HCT116 (cell line): ENCODE results near the gene THOC2. TPM values are rescaled to one million over a fixed set of nuclear protein-coding genes. Genes with fewer than 3 reads are reported as not detected.
"Not testable (repeated sequence)": the region's sequence is repeated elsewhere in the genome, so short reads cannot be mapped to it uniquely, and the experiment has no call there.

Experiments used
- ATAC-seq: fragments of 200-7000 bp; cut with Tn5 transposase; 2 replicates; pipeline ENCODE4 v1.9.1; 2020; ENCODE audit warnings: mild to moderate bottlenecking, moderate library complexity
- BruUV-seq: library from RNA; stranded (reverse); fragments of 400-500 nt; replicated peaks from 2 replicates; lab custom pipeline; 2021; lab: Mats Ljungman, UMichigan
- CTCF ChIA-PET: fragments of 300-600 bp; sonication (Branson Sonifier 250); formaldehyde crosslinking; loops from one replicate; lab custom pipeline; 2021; ENCODE audit warnings: antibody characterized with exemption; lab: Charles Lee
- POLR2A ChIA-PET: fragments of 300-600, 350-600 bp; sonication (Branson Sonifier 250); formaldehyde crosslinking; loops from one replicate; lab custom pipeline; 2021; ENCODE audit warnings: antibody characterized with exemption; lab: Charles Lee
- RAD21 ChIA-PET, 2 experiments: fragments of 300-600 bp; sonication (Branson Sonifier 250); formaldehyde crosslinking; loops; one replicate each; lab custom pipeline; 2023; ENCODE audit warnings: low total read pairs in 2 of 2; ENCODE audit not compliant: uncharacterized antibody in 2 of 2, unreplicated experiment in 2 of 2, low non-redundant PET in 1 of 2; lab: Charles Lee
- DNase-seq: peaks from one replicate; pipeline ENCODE4 v3.0.0-alpha.2; 2010; ENCODE audit warnings: low read depth, low spot score
- H2AFZ ChIP-seq: fragments of 200-600 bp; shearing (Covaris generic), sonication (generic); 2 replicates; pipeline ENCODE4 v1.6.1; 2017; ENCODE audit warnings: low read depth, mixed run types, mixed read lengths, antibody characterized with exemption, low read length; ENCODE audit not compliant: poor library complexity, severe bottlenecking
- H3K27ac ChIP-seq: 2 replicates; pipeline ENCODE4 v1.5.1; 2012; ENCODE audit warnings: low read depth, low read length
- H3K27me3 ChIP-seq: fragments of 200-600 bp; sonication (generic); 2 replicates; pipeline ENCODE4 v1.6.1; 2016; ENCODE audit warnings: mixed run types, low read length, mixed read lengths; ENCODE audit not compliant: insufficient read depth
- H3K36me3 ChIP-seq, 2 experiments: fragments of 200-500 bp in 1 of 2; fragments of 200-600 bp in 1 of 2; sonication (Bioruptor generic) in 1 of 2; sonication (generic) in 1 of 2; 2 replicates each; pipeline versions ENCODE4 v1.5.1 to v1.6.1; 2014 to 2016; ENCODE audit warnings: low read length in 2 of 2, inconsistent platforms in 1 of 2, mixed read lengths in 1 of 2, mixed run types in 1 of 2; ENCODE audit not compliant: insufficient read depth in 2 of 2, control insufficient read depth in 1 of 2
- H3K4me1 ChIP-seq, 2 experiments: fragments of 200-600 bp in 1 of 2; sonication (generic) in 1 of 2; 2 replicates each; pipeline versions ENCODE4 v1.5.1 to v1.6.1; 2012 to 2017; ENCODE audit warnings: low read length in 2 of 2, inconsistent platforms in 1 of 2, mild to moderate bottlenecking in 1 of 2, mixed read lengths in 1 of 2, mixed run types in 1 of 2, moderate library complexity in 1 of 2; ENCODE audit not compliant: insufficient read depth in 2 of 2, control insufficient read depth in 1 of 2
- H3K4me2 ChIP-seq: fragments of 200-600 bp; sonication (generic); 2 replicates; pipeline ENCODE4 v1.6.1; 2017; ENCODE audit warnings: mixed run types, low read length, mixed read lengths
- H3K4me3 ChIP-seq, 2 experiments: fragments of 200-600 bp in 1 of 2; sonication (generic) in 1 of 2; replicated peaks in 1 of 2; 2 replicates each; pipeline ENCODE4 v1.5.1; 2011 to 2016; ENCODE audit warnings: low read length in 2 of 2, control low read depth in 1 of 2, low read depth in 1 of 2, mild to moderate bottlenecking in 1 of 2, mixed read lengths in 1 of 2, mixed run types in 1 of 2
- H3K79me2 ChIP-seq: fragments of 200-600 bp; sonication (generic); 2 replicates; pipeline ENCODE4 v1.6.1; 2017; ENCODE audit warnings: mild to moderate bottlenecking, mixed run types, low read length, moderate library complexity, mixed read lengths; ENCODE audit not compliant: insufficient read depth
- H3K9ac ChIP-seq: fragments of 200-600 bp; sonication (generic); 2 replicates; pipeline ENCODE4 v1.6.1; 2016; ENCODE audit warnings: low read length, mixed read lengths
- H3K9me2 ChIP-seq: fragments of 200-600 bp; sonication (generic), shearing (Covaris generic); 2 replicates; pipeline ENCODE4 v1.6.1; 2017; ENCODE audit warnings: mixed run types, mild to moderate bottlenecking, moderate library complexity; ENCODE audit not compliant: insufficient read depth
- H3K9me3 ChIP-seq, 2 experiments: fragments of 200-500 bp in 1 of 2; fragments of 200-600 bp in 1 of 2; sonication (Bioruptor generic) in 1 of 2; sonication (generic) in 1 of 2; 2 replicates each; pipeline ENCODE4 v1.6.1; 2014 to 2017; ENCODE audit warnings: low read length in 2 of 2, mixed read lengths in 2 of 2, inconsistent platforms in 1 of 2, low read depth in 1 of 2, mild to moderate bottlenecking in 1 of 2, mixed run types in 1 of 2, moderate library complexity in 1 of 2; ENCODE audit not compliant: control insufficient read depth in 1 of 2, insufficient read depth in 1 of 2
- H4K20me1 ChIP-seq: fragments of 200-600 bp; sonication (generic), shearing (Covaris generic); 2 replicates; pipeline ENCODE4 v1.6.1; 2017; ENCODE audit warnings: mixed run types, mild to moderate bottlenecking, moderate library complexity; ENCODE audit not compliant: insufficient read depth
- CBX3 ChIP-seq: IDR thresholded peaks from 2 replicates; pipeline ENCODE4 v1.6.1; 2012; ENCODE audit warnings: low read depth
- CTCF ChIP-seq, 3 experiments: fragments of 200-600 bp in 1 of 3; sonication (generic) in 1 of 3; IDR thresholded peaks in 2 of 3; conservative IDR thresholded peaks in 1 of 3; 2 replicates each; pipeline ENCODE4 v1.5.1; 2012 to 2017; ENCODE audit warnings: low read depth in 2 of 3, low read length in 2 of 3, antibody characterized with exemption in 1 of 3, borderline replicate concordance in 1 of 3, control low read depth in 1 of 3, mild to moderate bottlenecking in 1 of 3, mixed read lengths in 1 of 3, mixed run types in 1 of 3, moderate library complexity in 1 of 3; ENCODE audit not compliant: insufficient read depth in 1 of 3
- FOSL1 ChIP-seq: IDR thresholded peaks from 2 replicates; pipeline ENCODE4 v1.6.1; 2012; ENCODE audit warnings: low read depth
- MAX ChIP-seq: IDR thresholded peaks from 2 replicates; pipeline ENCODE4 v1.6.1; 2012
- POLR2AphosphoS5 ChIP-seq: IDR thresholded peaks from 2 replicates; pipeline ENCODE4 v1.6.1; 2011; ENCODE audit warnings: mild to moderate bottlenecking, low read depth, low read length, moderate library complexity
- SIN3A ChIP-seq: IDR thresholded peaks from 2 replicates; pipeline ENCODE4 v1.6.1; 2012; ENCODE audit warnings: low read depth
- intact Hi-C: fragments of 100-400 bp; cut with micrococcal nuclease; formaldehyde crosslinking; loops from 2 replicates; pipeline ENCODE4 v1.10.0; 2022
- total RNA-seq: library from RNA; stranded (reverse); gene quantifications from one replicate; pipeline ENCODE4 v1.2.1, GENCODE V29; 2021; ENCODE audit not compliant: unreplicated experiment

Gene THOC2
- total RNA-seq, 1 experiment from 2014 or later: 85.3 TPM

DNA sequence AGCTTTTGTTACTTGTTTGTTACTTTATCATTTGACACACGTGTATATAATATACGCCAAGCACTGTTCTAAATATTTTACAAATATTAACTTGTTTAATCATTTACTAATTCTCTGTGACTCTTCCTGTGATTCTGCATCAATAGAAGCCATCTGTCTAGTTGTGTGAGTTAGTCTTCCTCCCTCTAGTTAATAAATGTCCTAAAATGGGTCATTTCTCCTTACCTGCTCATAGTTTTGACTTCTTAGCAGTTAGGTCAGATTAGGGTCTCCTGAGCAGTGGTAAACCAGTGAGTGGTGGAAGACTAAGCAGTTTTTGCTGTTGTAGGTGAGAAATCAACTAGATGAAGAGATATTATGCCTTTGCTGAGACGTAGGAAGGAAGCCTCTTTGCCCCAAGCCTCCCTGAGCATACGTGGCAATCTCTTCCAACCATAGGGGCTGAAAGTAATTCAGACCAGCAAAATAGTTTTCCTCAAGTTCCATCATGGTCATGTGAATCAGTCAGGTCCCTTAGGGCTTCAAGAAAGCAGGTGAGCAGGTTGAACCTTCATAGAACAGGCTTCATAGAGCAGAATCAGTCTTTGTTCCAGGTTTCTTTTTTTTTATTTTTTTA, 38.7 kb upstream of the THOC2 start:
- H3K9me2 ChIP-seq: no peaks in the 10 kb centered on the region
- DNase-seq: no peak
- H3K4me1 ChIP-seq: no peaks in the 10 kb centered on the region
- ChIA-PET CTCF (no interaction called here), POLR2A (no interaction called here), RAD21 (no interaction called here)
- H3K4me3 ChIP-seq: no peak overlapping the region
- H3K27me3 ChIP-seq: no peaks in the 10 kb centered on the region
- no peak for ATAC-seq
- no peaks in the 10 kb centered on the region for H4K20me1 ChIP-seq
- H2AFZ ChIP-seq: no peak overlapping the region
- no peaks in the 10 kb centered on the region for H3K79me2 ChIP-seq
- H3K27ac ChIP-seq: no peak overlapping the region
- no peak overlapping the region for H3K9ac ChIP-seq
- intact Hi-C loops: no loop called here
- no peak for TF ChIP-seq POLR2AphosphoS5
- TF ChIP-seq FOSL1: no peak
- TF ChIP-seq, all 23 proteins: peak for 0
- H3K36me3 ChIP-seq: no peaks in the 10 kb centered on the region
- BruUV-seq: no TSS peak
- H3K9me3 ChIP-seq: no peaks in the 10 kb centered on the region
- no peak overlapping the region for H3K4me2 ChIP-seq

DNA sequence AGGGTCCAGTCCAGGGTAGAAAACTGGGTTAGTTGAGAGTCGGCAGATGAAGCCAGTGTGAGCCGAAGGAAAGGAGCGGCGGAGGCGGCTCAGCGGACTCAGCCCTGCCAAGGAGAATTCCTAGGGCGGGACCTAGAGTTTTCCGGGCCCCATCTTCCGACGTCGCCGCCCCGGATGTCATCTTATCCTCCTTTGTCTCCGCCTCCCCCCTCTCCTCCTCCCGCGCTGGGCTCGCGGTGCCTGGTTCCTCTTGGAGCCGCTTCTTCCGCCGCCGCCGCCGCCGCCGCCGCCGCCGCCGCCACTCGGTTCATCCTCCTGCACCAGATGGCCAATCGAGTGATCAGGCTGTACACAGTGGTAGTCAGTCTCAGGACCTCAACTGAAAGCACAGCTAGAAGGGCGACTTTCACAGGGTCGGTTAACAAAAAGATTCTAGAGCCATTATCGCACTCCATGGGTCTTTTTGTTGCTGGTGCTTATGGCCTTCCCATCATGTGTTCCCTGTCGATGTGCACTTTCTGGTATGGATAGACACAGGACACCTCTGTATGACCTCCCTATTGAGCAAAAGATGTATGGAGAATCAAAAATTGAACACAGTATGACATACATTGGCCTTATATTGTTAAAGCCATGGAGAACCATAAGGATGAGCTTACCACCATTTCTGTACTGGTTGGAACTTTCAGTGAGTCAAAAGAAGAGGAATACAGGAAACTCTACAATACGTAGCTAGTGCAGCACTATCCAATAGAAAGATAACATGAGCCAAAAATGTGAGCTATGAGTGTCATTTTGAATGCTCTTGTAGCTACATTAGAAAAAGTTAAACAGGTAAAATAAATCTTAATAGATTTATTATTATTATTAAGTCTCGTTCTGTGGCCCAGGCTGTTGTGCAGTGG, 32.4 kb upstream of the THOC2 start:
- TSS peak; percentile 81 for BruUV-seq
- no peak overlapping the region for H2AFZ ChIP-seq
- no peaks in the 10 kb centered on the region for H3K36me3 ChIP-seq
- peak overlapping the region; percentile 51 for H3K27ac ChIP-seq
- intact Hi-C loops: no loop called here
- no peaks in the 10 kb centered on the region for H3K9me3 ChIP-seq
- no peaks in the 10 kb centered on the region for H3K27me3 ChIP-seq
- H3K9ac ChIP-seq: peak overlapping the region; percentile 61
- peak overlapping the region; percentile 82 for H3K4me2 ChIP-seq
- DNase-seq: peak; percentile 57
- ChIA-PET POLR2A (interaction anchor here (1.6 kb wide), 1 partner anchor 15 kb away, joined by 3 read pairs; no protein-coding TSS in a partner anchor), RAD21 (no interaction called here), CTCF (no interaction called here)
- peak overlapping the region; percentile 49 to 58 for H3K4me3 ChIP-seq
- no peaks in the 10 kb centered on the region for H3K9me2 ChIP-seq
- no peaks in the 10 kb centered on the region for H3K79me2 ChIP-seq
- no peaks in the 10 kb centered on the region for H4K20me1 ChIP-seq
- ATAC-seq: peak; percentile 99
- peak; percentile 70 for TF ChIP-seq POLR2AphosphoS5
- TF ChIP-seq MAX: peak; percentile 34; the same call in 1 of the 2 replicates
- peak; percentile 40; the same call in 1 of the 2 replicates for TF ChIP-seq SIN3A
- no peak for TF ChIP-seq CTCF (IDR thresholded peaks at IDR 0.05 in 2 of 3, conservative IDR thresholded peaks at IDR 0.05 in 1 of 3; ENCODE audit: borderline replicate concordance in 1 of 3, insufficient read depth in 1 of 3, low read depth in 2 of 3, low read length in 2 of 3)
- 0 out of 2 replicates have a peak, but pooled peaks have one; percentile 5 for TF ChIP-seq CBX3
- TF ChIP-seq, all 23 proteins: peak for 4
- H3K4me1 ChIP-seq: no peaks in the 10 kb centered on the region

DNA sequence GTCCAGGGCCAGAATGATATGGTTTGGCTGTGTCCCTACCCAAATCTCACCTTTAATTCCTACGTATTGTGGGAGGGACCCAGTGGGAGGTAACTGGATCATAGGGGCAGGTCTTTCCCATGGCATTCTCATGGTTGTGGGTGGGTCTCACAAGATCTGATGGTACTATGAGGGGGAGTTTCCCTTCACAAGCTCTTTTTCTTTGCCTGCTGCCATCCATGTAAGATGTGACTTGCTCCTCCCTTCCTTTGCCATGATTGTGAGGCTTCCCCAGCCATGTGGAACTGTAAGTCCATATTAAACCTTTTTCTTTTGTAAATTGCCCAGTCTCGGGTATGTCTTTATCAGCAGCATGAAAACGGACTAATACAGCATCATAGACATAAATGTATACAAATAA, 27.0 kb upstream of the THOC2 start:
- H3K79me2 ChIP-seq, BruUV-seq, H3K4me2 ChIP-seq, DNase-seq, H3K27me3 ChIP-seq, H3K9me2 ChIP-seq, POLR2A ChIA-PET, ATAC-seq, H2AFZ ChIP-seq, H4K20me1 ChIP-seq, RAD21 ChIA-PET, H3K36me3 ChIP-seq, H3K9me3 ChIP-seq, H3K27ac ChIP-seq, intact Hi-C loops, H3K9ac ChIP-seq, CTCF ChIA-PET, H3K4me3 ChIP-seq: not testable (repeated sequence)
- H3K4me1 ChIP-seq: peaks cover 3 to 17% of the 10 kb centered on the region in 2 experiments; a peak in 2 of 4 replicates
